MM.1S (cell line): ENCODE results near the gene AGBL1.

ENCODE experiments used
- DNase-seq: peaks from one replicate; pipeline ENCODE4 v3.0.0-alpha.2; 2015
- H2AFZ ChIP-seq: fragments of 300-600 bp; sonication (generic); 2 replicates; pipeline ENCODE4 v1.6.0; 2016; ENCODE audit warnings: antibody characterized with exemption, low read length
- H3F3A ChIP-seq: fragments of 300-600 bp; sonication (generic); 2 replicates; pipeline ENCODE4 v1.6.1; 2016; ENCODE audit warnings: mild to moderate bottlenecking, antibody characterized with exemption, low read length, moderate library complexity, mixed read lengths; ENCODE audit not compliant: insufficient read depth
- H3K27ac ChIP-seq: fragments of 300-600 bp; sonication (generic); 2 replicates; pipeline ENCODE4 v1.5.1; 2016; ENCODE audit warnings: mild to moderate bottlenecking, low read length
- H3K27me3 ChIP-seq: fragments of 300-600 bp; sonication (generic); replicated peaks from 2 replicates; pipeline ENCODE4 v1.6.0; 2016; ENCODE audit warnings: low read length; ENCODE audit not compliant: insufficient read depth
- H3K36me3 ChIP-seq: fragments of 300-600 bp; sonication (generic); replicated peaks from 2 replicates; pipeline ENCODE4 v1.6.1; 2016; ENCODE audit warnings: mild to moderate bottlenecking, low read length, mixed read lengths; ENCODE audit not compliant: insufficient read depth
- H3K4me1 ChIP-seq: fragments of 300-600 bp; sonication (generic); 2 replicates; pipeline ENCODE4 v1.6.1; 2016; ENCODE audit warnings: low read length, mixed read lengths
- H3K4me2 ChIP-seq: fragments of 300-600 bp; sonication (generic); 2 replicates; pipeline ENCODE4 v1.6.0; 2016; ENCODE audit warnings: low read depth, low read length
- H3K4me3 ChIP-seq: fragments of 300-600 bp; sonication (generic); 2 replicates; pipeline ENCODE4 v1.5.1; 2016; ENCODE audit warnings: low read length, mixed read lengths
- H3K79me2 ChIP-seq: fragments of 300-600 bp; sonication (generic); 2 replicates; pipeline ENCODE4 v1.6.1; 2016; ENCODE audit warnings: mixed run types, low read length, mixed read lengths
- H3K9ac ChIP-seq: fragments of 300-600 bp; sonication (generic); 2 replicates; pipeline ENCODE4 v1.6.1; 2016; ENCODE audit warnings: low read length, mixed read lengths
- H3K9me2 ChIP-seq: fragments of 300-600 bp; sonication (generic); replicated peaks from 2 replicates; pipeline ENCODE4 v1.6.1; 2016; ENCODE audit warnings: mild to moderate bottlenecking, low read length, mixed read lengths; ENCODE audit not compliant: insufficient read depth
- H3K9me3 ChIP-seq: fragments of 300-600 bp; sonication (generic); replicated peaks from 2 replicates; pipeline ENCODE4 v1.6.1; 2016; ENCODE audit warnings: mild to moderate bottlenecking, low read length, mixed read lengths; ENCODE audit not compliant: insufficient read depth
- H4K20me1 ChIP-seq: fragments of 300-600 bp; sonication (generic); 2 replicates; pipeline ENCODE4 v1.6.1; 2016; ENCODE audit warnings: mild to moderate bottlenecking, low read length, moderate library complexity, mixed read lengths; ENCODE audit not compliant: insufficient read depth
- EZH2 ChIP-seq: fragments of 300-600 bp; sonication (generic); optimal IDR thresholded peaks from 2 replicates; pipeline ENCODE3; 2017; ENCODE audit warnings: low read depth, mild to moderate bottlenecking, antibody characterized with exemption, low read length, mixed read lengths
- EZH2phosphoT487 ChIP-seq: fragments of 300-600 bp; sonication (generic); IDR thresholded peaks from 2 replicates; pipeline ENCODE4 v1.6.1; 2018; ENCODE audit warnings: antibody characterized with exemption, low read length
- TF ChIP-seq, protein P1 (sequence below): fragments of 300-600 bp; sonication (generic); IDR thresholded peaks from 2 replicates; pipeline ENCODE4 v1.5.1; 2016; ENCODE audit warnings: antibody characterized with exemption, low read length, mixed read lengths

The AGBL1 gene

DNA sequence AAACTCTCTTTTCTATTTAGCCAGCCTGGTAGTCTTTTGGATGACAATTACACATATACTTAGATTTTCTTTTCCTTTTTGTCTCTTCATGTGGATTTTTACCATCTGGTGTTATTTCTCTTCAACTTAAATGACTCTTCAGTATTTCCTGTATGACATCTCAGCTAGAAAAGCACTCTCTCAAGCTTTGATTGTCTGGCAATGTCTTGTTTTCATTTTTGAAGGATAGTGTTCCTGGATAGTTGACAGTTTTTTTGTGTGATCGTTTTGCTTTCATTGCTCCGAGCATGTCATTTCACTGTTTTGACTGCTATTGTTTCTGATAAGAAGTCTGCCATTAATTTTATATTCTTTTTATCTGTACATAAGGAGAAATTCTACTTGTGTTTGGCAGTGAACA lies 766.4 kb downstream of the AGBL1 start:
- H2AFZ ChIP-seq: no peak overlapping the region
- no peaks in the 10 kb centered on the region for H3F3A ChIP-seq
- H3K9ac ChIP-seq: no peak overlapping the region
- H3K4me1 ChIP-seq: no peaks in the 10 kb centered on the region
- no peak overlapping the region for H3K4me2 ChIP-seq
- H3K4me3 ChIP-seq: no peak overlapping the region
- no peaks in the 10 kb centered on the region for H3K79me2 ChIP-seq
- TF ChIP-seq EZH2phosphoT487 (no peak), EZH2 (no peak)
- TF ChIP-seq, protein P1, sequence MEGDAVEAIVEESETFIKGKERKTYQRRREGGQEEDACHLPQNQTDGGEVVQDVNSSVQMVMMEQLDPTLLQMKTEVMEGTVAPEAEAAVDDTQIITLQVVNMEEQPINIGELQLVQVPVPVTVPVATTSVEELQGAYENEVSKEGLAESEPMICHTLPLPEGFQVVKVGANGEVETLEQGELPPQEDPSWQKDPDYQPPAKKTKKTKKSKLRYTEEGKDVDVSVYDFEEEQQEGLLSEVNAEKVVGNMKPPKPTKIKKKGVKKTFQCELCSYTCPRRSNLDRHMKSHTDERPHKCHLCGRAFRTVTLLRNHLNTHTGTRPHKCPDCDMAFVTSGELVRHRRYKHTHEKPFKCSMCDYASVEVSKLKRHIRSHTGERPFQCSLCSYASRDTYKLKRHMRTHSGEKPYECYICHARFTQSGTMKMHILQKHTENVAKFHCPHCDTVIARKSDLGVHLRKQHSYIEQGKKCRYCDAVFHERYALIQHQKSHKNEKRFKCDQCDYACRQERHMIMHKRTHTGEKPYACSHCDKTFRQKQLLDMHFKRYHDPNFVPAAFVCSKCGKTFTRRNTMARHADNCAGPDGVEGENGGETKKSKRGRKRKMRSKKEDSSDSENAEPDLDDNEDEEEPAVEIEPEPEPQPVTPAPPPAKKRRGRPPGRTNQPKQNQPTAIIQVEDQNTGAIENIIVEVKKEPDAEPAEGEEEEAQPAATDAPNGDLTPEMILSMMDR: no peak
- no peaks in the 10 kb centered on the region for H3K9me3 ChIP-seq
- H3K36me3 ChIP-seq: no peaks in the 10 kb centered on the region
- no peaks in the 10 kb centered on the region for H4K20me1 ChIP-seq
- DNase-seq: no peak
- no peaks in the 10 kb centered on the region for H3K9me2 ChIP-seq
- H3K27ac ChIP-seq: no peak overlapping the region
- no peaks in the 10 kb centered on the region for H3K27me3 ChIP-seq

DNA sequence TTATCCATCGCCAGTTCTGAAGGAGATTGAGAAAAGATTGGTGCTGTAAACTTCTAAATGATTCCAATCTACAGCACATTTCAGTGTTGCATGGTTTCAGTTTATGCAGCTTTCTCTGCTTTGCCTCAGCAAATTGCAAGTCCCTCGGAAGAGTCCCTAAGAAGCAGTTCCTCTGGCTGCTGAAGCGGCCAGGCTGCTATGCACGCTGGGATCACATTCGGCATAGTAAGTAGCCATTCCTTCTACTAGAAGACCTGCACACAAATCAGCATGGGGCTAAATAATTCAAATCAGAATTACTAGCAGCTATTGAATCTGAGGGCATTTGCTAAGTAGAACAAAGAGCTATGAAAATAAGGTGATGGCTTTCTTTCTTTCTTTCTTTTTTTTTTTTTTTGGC lies 769.5 kb downstream of the AGBL1 start:
- Histone ChIP-seq H3K36me3 (no peaks in the 10 kb centered on the region), H3K27me3 (no peaks in the 10 kb centered on the region), H3F3A (no peaks in the 10 kb centered on the region), H3K4me1 (no peaks in the 10 kb centered on the region), H3K9me2 (no peaks in the 10 kb centered on the region), H3K4me3 (no peak overlapping the region), H2AFZ (no peak overlapping the region), H4K20me1 (no peaks in the 10 kb centered on the region), H3K9ac (no peak overlapping the region), H3K9me3 (no peaks in the 10 kb centered on the region), H3K4me2 (no peak overlapping the region), H3K79me2 (no peaks in the 10 kb centered on the region), H3K27ac (no peak overlapping the region)
- TF ChIP-seq EZH2: no peak
- TF ChIP-seq, protein P1: no peak
- TF ChIP-seq EZH2phosphoT487: no peak
- no peak for DNase-seq

DNA sequence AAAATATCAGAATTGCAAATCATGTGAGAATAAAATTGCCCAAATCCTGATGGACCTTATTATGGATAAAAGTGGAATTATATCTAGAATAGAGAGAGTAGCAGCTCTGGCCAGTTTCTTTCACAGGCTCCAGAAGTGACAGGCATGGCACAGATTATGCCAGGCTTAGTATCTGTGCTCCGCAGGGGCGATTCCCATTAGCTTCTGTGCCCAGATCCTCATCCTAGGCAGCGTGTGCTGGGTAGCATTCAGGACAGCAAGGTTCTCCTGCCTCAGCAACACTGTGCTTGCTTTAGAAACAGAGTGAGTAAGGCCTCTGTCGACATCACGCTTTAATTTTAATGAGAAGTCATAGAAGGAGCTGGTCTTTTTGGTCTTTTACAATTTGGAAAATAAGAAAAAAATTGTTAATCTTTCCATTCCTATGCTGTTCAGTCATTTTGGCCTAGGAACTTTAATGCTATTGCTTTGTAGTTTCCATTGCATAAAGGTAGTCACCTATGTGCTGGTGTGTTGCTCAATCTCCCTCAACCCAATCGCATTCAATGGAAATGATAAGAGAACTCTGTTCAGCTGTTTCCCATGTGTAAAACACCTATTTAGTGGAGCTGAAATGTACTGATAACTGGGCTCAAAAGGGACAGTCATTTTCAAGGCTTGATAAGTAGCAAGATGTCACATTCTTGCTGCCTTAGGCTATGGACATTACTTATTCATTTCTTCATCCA lies 770.1 kb downstream of the AGBL1 start:
- Histone ChIP-seq H3K9me2 (no peaks in the 10 kb centered on the region), H3K79me2 (no peaks in the 10 kb centered on the region), H3K4me3 (no peak overlapping the region), H3F3A (no peaks in the 10 kb centered on the region), H2AFZ (no peak overlapping the region), H4K20me1 (no peaks in the 10 kb centered on the region), H3K4me2 (no peak overlapping the region), H3K27me3 (no peaks in the 10 kb centered on the region), H3K9me3 (no peaks in the 10 kb centered on the region), H3K27ac (no peak overlapping the region), H3K36me3 (no peaks in the 10 kb centered on the region), H3K9ac (no peak overlapping the region), H3K4me1 (no peaks in the 10 kb centered on the region)
- DNase-seq: no peak
- TF ChIP-seq EZH2phosphoT487 (no peak), EZH2 (no peak)
- TF ChIP-seq, protein P1: no peak
